ENCODE measurements around the gene LSMEM2.
A peak's percentile ranks its signal among the peaks of the same experiment; 100 is the strongest.

The LSMEM2 gene

GRCh38 chr3:50333744-50334328 lies 54.9 kb downstream of the LSMEM2 start:
- peaks cover 86% of the 10 kb centered on the region for H3K79me2 ChIP-seq (ENCODE audit: insufficient read depth, low read length)
- H4K20me1 ChIP-seq (ENCODE audit: insufficient read depth, low read length, poor library complexity, severe bottlenecking) = peaks cover 78% of the 10 kb centered on the region
- H3K4me1 ChIP-seq (ENCODE audit: insufficient read depth, low read length, poor library complexity, severe bottlenecking) = peaks cover 28% of the 10 kb centered on the region
- H3K9ac ChIP-seq (ENCODE audit: low read depth, low read length, poor library complexity, severe bottlenecking) = peak overlapping the region; percentile 98
- peak overlapping the region; percentile 99 for H3K4me2 ChIP-seq (ENCODE audit: low read depth, low read length, poor library complexity, severe bottlenecking)
- H3F3A ChIP-seq (ENCODE audit: low read depth) = peaks cover 8% of the 10 kb centered on the region; the same call in 1 of the 2 replicates
- no peak overlapping the region for H2AFZ ChIP-seq (ENCODE audit: low read length)
- TF ChIP-seq CTCF (conservative IDR thresholded peaks at IDR 0.05; ENCODE audit: low read length) = no peak
- no peak for TF ChIP-seq EZH2phosphoT487 (IDR thresholded peaks at IDR 0.05; ENCODE audit: borderline replicate concordance)
- peaks cover 46% of the 10 kb centered on the region for H3K36me3 ChIP-seq (ENCODE audit: insufficient read depth, low read length)
- no peaks in the 10 kb centered on the region for H3K9me2 ChIP-seq (replicated peaks; ENCODE audit: low read depth, low read length)
- peaks cover 4% of the 10 kb centered on the region for H3K27me3 ChIP-seq (ENCODE audit: insufficient read depth, low read length, poor library complexity, severe bottlenecking)
- no peaks in the 10 kb centered on the region for H3K9me3 ChIP-seq (ENCODE audit: insufficient read depth, low read depth, low read length)
- H3K4me3 ChIP-seq (ENCODE audit: low read length, poor library complexity, severe bottlenecking) = peak overlapping the region; percentile 97

- peaks cover 42% of the 10 kb centered on the region for H3K36me3 ChIP-seq (ENCODE audit: insufficient read depth, low read length)
- no peaks in the 10 kb centered on the region for H3K9me2 ChIP-seq (replicated peaks; ENCODE audit: low read depth, low read length)
- H3K79me2 ChIP-seq (ENCODE audit: insufficient read depth, low read length) = peaks cover 93% of the 10 kb centered on the region
- H3F3A ChIP-seq (ENCODE audit: low read depth) = peaks cover 6% of the 10 kb centered on the region; the same call in 1 of the 2 replicates
- H3K4me1 ChIP-seq (ENCODE audit: insufficient read depth, low read length, poor library complexity, severe bottlenecking) = peaks cover 31% of the 10 kb centered on the region
- H3K4me2 ChIP-seq (ENCODE audit: low read depth, low read length, poor library complexity, severe bottlenecking) = peak overlapping the region; percentile 99
- no peak overlapping the region for H2AFZ ChIP-seq (ENCODE audit: low read length)
- peaks cover 4% of the 10 kb centered on the region for H3K27me3 ChIP-seq (ENCODE audit: insufficient read depth, low read length, poor library complexity, severe bottlenecking)
- H3K4me3 ChIP-seq (ENCODE audit: low read length, poor library complexity, severe bottlenecking) = peak overlapping the region; percentile 97
- H3K9ac ChIP-seq (ENCODE audit: low read depth, low read length, poor library complexity, severe bottlenecking) = peak overlapping the region; percentile 98
- TF ChIP-seq EZH2phosphoT487 (IDR thresholded peaks at IDR 0.05; ENCODE audit: borderline replicate concordance) (no peak), CTCF (conservative IDR thresholded peaks at IDR 0.05; ENCODE audit: low read length) (no peak)
- peaks cover 74% of the 10 kb centered on the region for H4K20me1 ChIP-seq (ENCODE audit: insufficient read depth, low read length, poor library complexity, severe bottlenecking)
- H3K9me3 ChIP-seq (ENCODE audit: insufficient read depth, low read depth, low read length) = no peaks in the 10 kb centered on the region
These were observed 55.6 kb downstream of the LSMEM2 start for GRCh38 chr3:50334339-50335075.

- peaks cover 42% of the 10 kb centered on the region for H3K4me1 ChIP-seq (ENCODE audit: insufficient read depth, low read length, poor library complexity, severe bottlenecking)
- H4K20me1 ChIP-seq (ENCODE audit: insufficient read depth, low read length, poor library complexity, severe bottlenecking) = peaks cover 53% of the 10 kb centered on the region
- H3K4me2 ChIP-seq (ENCODE audit: low read depth, low read length, poor library complexity, severe bottlenecking) = peak overlapping the region; percentile 99
- TF ChIP-seq CTCF (conservative IDR thresholded peaks at IDR 0.05; ENCODE audit: low read length) (no peak), EZH2phosphoT487 (IDR thresholded peaks at IDR 0.05; ENCODE audit: borderline replicate concordance) (no peak)
- peaks cover 4% of the 10 kb centered on the region for H3K27me3 ChIP-seq (ENCODE audit: insufficient read depth, low read length, poor library complexity, severe bottlenecking)
- peak overlapping the region; percentile 97 for H3K4me3 ChIP-seq (ENCODE audit: low read length, poor library complexity, severe bottlenecking)
- no peaks in the 10 kb centered on the region for H3K9me2 ChIP-seq (replicated peaks; ENCODE audit: low read depth, low read length)
- no peaks in the 10 kb centered on the region for H3K9me3 ChIP-seq (ENCODE audit: insufficient read depth, low read depth, low read length)
- H2AFZ ChIP-seq (ENCODE audit: low read length) = peak overlapping the region; percentile 9; the same call in 1 of the 2 replicates
- H3K79me2 ChIP-seq (ENCODE audit: insufficient read depth, low read length) = peaks cover 92% of the 10 kb centered on the region
- 0 out of 2 replicates have a peak, but pooled peaks cover 7% of the 10 kb centered on the region for H3F3A ChIP-seq (ENCODE audit: low read depth)
- H3K36me3 ChIP-seq (ENCODE audit: insufficient read depth, low read length) = peaks cover 21% of the 10 kb centered on the region; the same call in 1 of the 2 replicates
- peak overlapping the region; percentile 98 for H3K9ac ChIP-seq (ENCODE audit: low read depth, low read length, poor library complexity, severe bottlenecking)
These were observed 57.7 kb downstream of the LSMEM2 start for GRCh38 chr3:50336452-50337174.

Measured in Loucy (cell line).